ENCODE data around the gene FXN. TPM values are rescaled to one million over a fixed set of nuclear protein-coding genes. Genes with fewer than 3 reads are reported as not detected.
"Not testable (repeated sequence)": the region's sequence is repeated elsewhere in the genome, so short reads cannot be mapped to it uniquely, and the experiment has no call there.

FXN gene
- total RNA-seq, 1 experiment from 2014 or later, result 12.0 TPM

GRCh38 chr9:69109152-69109551, 73.6 kb downstream of the FXN start:
- Histone ChIP-seq H3K36me3 (ENCODE audit: low read depth) (no peaks in the 10 kb centered on the region), H3K79me2 (ENCODE audit: low read depth) (no peaks in the 10 kb centered on the region), H3F3A (ENCODE audit: insufficient read depth, low read depth) (peaks cover 22% of the 10 kb centered on the region), H3K9me3 (ENCODE audit: insufficient read depth, low read depth) (no peaks in the 10 kb centered on the region), H3K4me3 (no peak overlapping the region), H2AFZ (no peak overlapping the region), H4K20me1 (ENCODE audit: insufficient read depth) (no peaks in the 10 kb centered on the region), H3K9me2 (ENCODE audit: insufficient read depth) (no peaks in the 10 kb centered on the region; the same call in 1 of the 2 replicates), H3K27ac (0 out of 2 replicates have a peak overlapping the region, but pooled peaks have one; percentile 6), H3K4me2 (no peak overlapping the region), H3K4me1 (replicated peaks; ENCODE audit: insufficient read depth) (peaks cover 47% of the 10 kb centered on the region), H3K27me3 (ENCODE audit: insufficient read depth, low read depth) (no peaks in the 10 kb centered on the region)
- ChIA-PET POLR2A (ENCODE audit: unreplicated experiment) (no interaction called here), CTCF (interaction anchor here (0.7 kb wide), 1 partner anchor 92 kb away, joined by 7 read pairs; no protein-coding TSS in a partner anchor)
- DNase-seq, result no peak
- intact Hi-C loops (cut with micrococcal nuclease; ENCODE audit: unreplicated experiment), result loop anchor here (5.0 kb wide), 1 partner anchor 1308 kb away; no protein-coding TSS in a partner anchor
- no TSS peak for BruUV-seq (replicated peaks)
- no peak for TF ChIP-seq CTCF (conservative IDR thresholded peaks at IDR 0.05)
- no peak for TF ChIP-seq EZH2 (IDR thresholded peaks at IDR 0.05; ENCODE audit: low read depth)

- H4K20me1 ChIP-seq (ENCODE audit: insufficient read depth); H2AFZ ChIP-seq; H3K27ac ChIP-seq; BruUV-seq (replicated peaks); H3K27me3 ChIP-seq (ENCODE audit: insufficient read depth, low read depth); H3K36me3 ChIP-seq (ENCODE audit: low read depth); H3K79me2 ChIP-seq (ENCODE audit: low read depth); H3K9me2 ChIP-seq (ENCODE audit: insufficient read depth); H3K9me3 ChIP-seq (ENCODE audit: insufficient read depth, low read depth); H3F3A ChIP-seq (ENCODE audit: insufficient read depth, low read depth); H3K4me3 ChIP-seq; intact Hi-C loops (cut with micrococcal nuclease; ENCODE audit: unreplicated experiment); CTCF ChIA-PET; POLR2A ChIA-PET (ENCODE audit: unreplicated experiment); H3K4me2 ChIP-seq; DNase-seq: not testable (repeated sequence)
- H3K4me1 ChIP-seq (replicated peaks; ENCODE audit: insufficient read depth), result peaks cover 37% of the 10 kb centered on the region
These were observed 77.1 kb downstream of the FXN start for GRCh38 chr9:69112646-69113045.

GRCh38 chr9:69115621-69116020, 80.1 kb downstream of the FXN start:
- Histone ChIP-seq H3F3A (ENCODE audit: insufficient read depth, low read depth) (peaks cover 12% of the 10 kb centered on the region), H3K27ac (peak overlapping the region; percentile 46; the same call in 1 of the 2 replicates), H4K20me1 (ENCODE audit: insufficient read depth) (no peaks in the 10 kb centered on the region), H3K9me2 (ENCODE audit: insufficient read depth) (no peaks in the 10 kb centered on the region), H3K4me1 (replicated peaks; ENCODE audit: insufficient read depth) (peaks cover 44% of the 10 kb centered on the region), H3K27me3 (ENCODE audit: insufficient read depth, low read depth) (no peaks in the 10 kb centered on the region), H2AFZ (no peak overlapping the region), H3K36me3 (ENCODE audit: low read depth) (no peaks in the 10 kb centered on the region), H3K4me2 (peak overlapping the region; percentile 61), H3K4me3 (no peak overlapping the region), H3K79me2 (ENCODE audit: low read depth) (0 out of 2 replicates have a peak, but pooled peaks cover 4% of the 10 kb centered on the region), H3K9me3 (ENCODE audit: insufficient read depth, low read depth) (no peaks in the 10 kb centered on the region)
- ChIA-PET CTCF (interaction anchor here (0.7 kb wide), 1 partner anchor 60 kb away, joined by 3 read pairs; no protein-coding TSS in a partner anchor), POLR2A (ENCODE audit: unreplicated experiment) (no interaction called here)
- intact Hi-C loops (cut with micrococcal nuclease; ENCODE audit: unreplicated experiment), result no loop called here
- no TSS peak for BruUV-seq (replicated peaks)
- TF ChIP-seq CTCF (conservative IDR thresholded peaks at IDR 0.05) (0 out of 2 replicates have a peak, but pooled peaks have one; percentile 18), EZH2 (IDR thresholded peaks at IDR 0.05; ENCODE audit: low read depth) (no peak)
- peak in 1 of 2 experiments; percentile 76 for DNase-seq

GRCh38 chr9:69118656-69119055, 83.1 kb downstream of the FXN start:
- TF ChIP-seq CTCF (conservative IDR thresholded peaks at IDR 0.05) (no peak), EZH2 (IDR thresholded peaks at IDR 0.05; ENCODE audit: low read depth) (no peak)
- no peak overlapping the region for H3K4me3 ChIP-seq
- H3K4me1 ChIP-seq (replicated peaks; ENCODE audit: insufficient read depth), result peaks cover 48% of the 10 kb centered on the region
- no peak for DNase-seq
- no peaks in the 10 kb centered on the region for H4K20me1 ChIP-seq (ENCODE audit: insufficient read depth)
- no peaks in the 10 kb centered on the region for H3K9me2 ChIP-seq (ENCODE audit: insufficient read depth)
- peaks cover 35% of the 10 kb centered on the region for H3F3A ChIP-seq (ENCODE audit: insufficient read depth, low read depth)
- no peaks in the 10 kb centered on the region for H3K27me3 ChIP-seq (ENCODE audit: insufficient read depth, low read depth)
- H3K4me2 ChIP-seq, result no peak overlapping the region
- H3K27ac ChIP-seq, result peak overlapping the region; percentile 13; the same call in 1 of the 2 replicates
- H3K79me2 ChIP-seq (ENCODE audit: low read depth), result peaks cover 27% of the 10 kb centered on the region
- CTCF ChIA-PET, result no interaction called here
- H3K36me3 ChIP-seq (ENCODE audit: low read depth), result no peaks in the 10 kb centered on the region
- intact Hi-C loops (cut with micrococcal nuclease; ENCODE audit: unreplicated experiment), result no loop called here
- POLR2A ChIA-PET (ENCODE audit: unreplicated experiment), result no interaction called here
- no TSS peak for BruUV-seq (replicated peaks)
- no peak overlapping the region for H2AFZ ChIP-seq
- H3K9me3 ChIP-seq (ENCODE audit: insufficient read depth, low read depth), result no peaks in the 10 kb centered on the region

Data from PC-9 (cell line).